HG02840 (cell line): ENCODE data around the gene SH3TC1.

Experiments
- ATAC-seq: cut with Tn5 transposase; IDR thresholded peaks from one replicate; pipeline ENCODE4 v1.9.1; 2021; ENCODE audit warnings: mild to moderate bottlenecking, moderate library complexity, moderate number of reproducible peaks; ENCODE audit not compliant: unreplicated experiment, low FRiP score

Gene SH3TC1

GRCh38 chr4:8240211-8241041 is 41.3 kb downstream of the SH3TC1 start:
- no peak for ATAC-seq

DNA sequence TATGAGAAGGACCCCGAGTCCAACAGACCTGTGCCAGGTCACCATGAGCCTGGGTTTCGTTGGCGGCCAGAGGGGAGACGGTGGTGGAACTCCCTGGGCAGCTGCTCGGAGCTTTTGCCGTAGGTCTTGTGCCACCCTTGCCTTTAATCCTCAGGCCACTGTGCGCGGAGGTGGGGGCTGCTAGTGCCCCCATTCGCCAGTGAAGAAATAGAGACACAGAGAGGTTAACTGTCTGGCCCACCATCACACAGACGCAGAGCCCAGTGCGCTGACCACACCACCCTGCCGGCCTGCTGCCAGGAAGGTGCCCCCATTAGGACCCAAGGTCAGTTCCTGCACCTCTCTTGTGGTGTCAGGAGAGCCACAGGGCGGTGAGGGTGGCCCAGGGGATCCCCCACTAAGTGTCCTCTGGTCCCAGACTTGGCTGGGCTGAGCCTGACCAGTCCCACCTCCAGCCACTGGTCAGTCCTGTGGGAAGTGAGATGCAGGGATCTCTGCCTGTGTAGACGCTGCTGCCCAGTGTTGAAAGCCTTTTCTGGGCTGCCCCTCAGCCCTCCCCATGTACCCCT is 42.2 kb downstream of the SH3TC1 start:
- ATAC-seq: no peak

- ATAC-seq: no peak
Observed at GRCh38 chr4:8241895-8242696, 43.0 kb downstream of the SH3TC1 start.

- ATAC-seq: no peak
Observed at GRCh38 chr4:8242782-8243560, 43.9 kb downstream of the SH3TC1 start.

DNA sequence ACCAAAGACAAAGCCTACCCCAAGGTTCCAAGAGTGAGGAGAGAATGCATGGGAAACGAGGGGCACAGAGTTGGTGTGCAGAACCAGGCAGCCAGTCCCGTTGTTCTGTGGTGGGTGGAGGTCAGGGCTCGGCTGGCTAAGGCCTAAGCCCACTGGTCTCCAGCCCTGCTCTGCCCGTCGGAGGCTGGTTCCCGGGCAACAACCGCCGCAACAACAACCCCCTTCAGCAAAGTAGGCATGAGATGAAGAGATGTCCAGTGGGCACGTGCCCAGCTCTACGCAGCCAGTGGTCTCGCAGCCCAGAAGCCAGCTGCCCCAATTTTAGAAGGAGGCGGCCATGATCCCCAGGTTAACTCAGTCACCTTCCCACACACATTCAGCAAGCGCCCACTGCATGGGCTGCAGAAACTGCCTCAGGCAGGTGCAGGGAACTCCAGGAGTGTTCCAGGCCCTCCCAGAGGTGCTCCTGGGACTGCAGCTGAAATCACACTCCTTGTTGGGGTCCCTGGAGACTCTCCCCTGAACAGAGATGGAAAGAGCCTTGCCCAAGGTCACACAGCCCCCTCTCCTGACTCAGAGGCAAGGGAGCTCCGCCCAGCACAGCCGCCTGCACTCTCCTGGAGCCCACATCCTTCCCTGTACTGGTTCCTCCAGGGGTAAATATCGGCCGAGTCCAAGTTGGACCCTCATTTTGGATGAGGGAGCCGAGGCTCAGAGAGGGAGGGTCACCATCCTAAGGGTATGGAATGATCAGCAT is 45.1 kb downstream of the SH3TC1 start:
- ATAC-seq: no peak

GRCh38 chr4:8244931-8245460 is 45.9 kb downstream of the SH3TC1 start:
- ATAC-seq: no peak

- ATAC-seq: no peak
Observed at GRCh38 chr4:8245884-8246833, 47.1 kb downstream of the SH3TC1 start.

DNA sequence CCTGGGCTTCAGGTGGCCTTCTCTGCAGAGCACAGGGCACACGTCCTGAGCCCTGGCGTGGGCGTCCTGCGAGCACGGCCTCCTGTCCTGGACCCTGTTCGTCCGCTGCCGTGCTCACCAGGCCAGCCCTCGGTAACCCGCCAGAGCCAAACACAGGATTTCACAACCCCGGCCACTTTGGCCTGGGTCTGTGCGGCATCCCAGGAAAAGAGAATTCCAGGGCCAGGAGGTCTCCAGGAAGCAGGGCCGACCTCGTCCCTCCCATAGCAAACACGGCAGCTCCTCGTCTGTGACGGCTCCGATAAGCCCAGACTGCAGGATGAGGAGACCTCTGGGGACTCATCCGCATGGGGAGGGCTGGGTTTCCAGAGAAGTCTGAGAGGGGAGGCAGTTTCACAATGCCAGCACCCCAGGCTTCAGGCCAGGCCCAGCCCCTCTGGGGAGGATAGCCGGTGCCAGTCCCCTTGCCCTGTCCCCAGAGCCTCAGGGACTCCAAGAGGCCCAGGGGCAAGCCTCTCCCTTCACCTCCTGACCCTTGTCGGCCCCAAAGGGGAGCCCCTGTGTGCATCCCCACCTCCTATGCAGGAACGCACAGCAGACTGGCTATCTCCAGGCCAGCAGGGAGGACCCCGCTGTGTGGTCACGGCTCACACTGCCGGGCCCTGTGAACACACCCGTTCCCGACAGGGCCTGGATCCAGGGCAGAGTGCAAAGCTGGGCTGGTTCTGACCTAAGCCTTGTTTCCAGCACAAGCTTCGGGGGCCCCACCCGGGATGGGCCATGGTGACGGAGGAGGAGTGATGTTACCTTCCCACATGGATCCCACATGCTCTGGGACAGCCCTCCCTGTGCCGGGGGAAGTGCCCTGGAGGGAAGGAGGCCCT is 48.2 kb downstream of the SH3TC1 start:
- ATAC-seq: no peak

- ATAC-seq: no peak
Observed at GRCh38 chr4:8248091-8248490, 49.0 kb downstream of the SH3TC1 start.

- ATAC-seq: no peak
Observed at GRCh38 chr4:8250227-8250626, 51.1 kb downstream of the SH3TC1 start.

GRCh38 chr4:8250637-8251036 is 51.5 kb downstream of the SH3TC1 start:
- no peak for ATAC-seq

DNA sequence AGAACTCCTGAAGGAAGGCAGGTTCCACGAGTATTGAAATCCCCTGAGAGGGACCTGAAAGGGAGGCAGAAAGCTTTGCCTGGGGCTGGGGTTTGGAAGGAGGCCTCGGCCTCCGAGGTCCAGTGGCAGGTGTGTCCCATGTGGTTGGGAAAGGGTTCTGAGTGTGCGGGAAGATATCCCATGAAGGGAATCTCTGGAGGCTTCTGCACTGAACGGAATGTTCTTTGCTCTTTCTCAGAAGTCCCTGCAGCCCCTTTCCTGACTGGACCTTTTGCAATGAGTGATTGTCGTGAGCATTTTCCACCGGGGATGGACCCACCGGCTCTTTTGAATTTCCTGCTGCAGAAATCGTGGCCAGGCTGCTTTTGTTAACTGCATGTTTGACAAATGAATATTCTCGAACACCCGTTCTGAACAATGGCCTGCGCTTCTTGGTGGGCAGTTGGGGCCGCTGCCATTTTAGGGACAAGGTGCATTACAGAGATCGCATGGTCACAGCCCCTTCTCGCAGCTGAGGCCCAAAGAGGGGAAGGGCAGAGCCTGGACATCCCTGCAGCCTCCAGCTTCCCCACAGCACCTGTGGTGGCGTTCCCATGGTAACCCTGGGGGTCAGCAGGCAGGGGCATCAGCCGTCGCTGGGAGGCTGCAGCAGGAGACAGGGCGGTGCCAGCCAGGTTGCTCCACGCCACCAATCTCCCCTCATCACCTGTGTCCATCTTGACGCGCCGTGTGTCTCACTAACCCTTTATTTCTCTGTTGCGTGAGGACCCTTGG is 52.2 kb downstream of the SH3TC1 start:
- ATAC-seq: no peak

DNA sequence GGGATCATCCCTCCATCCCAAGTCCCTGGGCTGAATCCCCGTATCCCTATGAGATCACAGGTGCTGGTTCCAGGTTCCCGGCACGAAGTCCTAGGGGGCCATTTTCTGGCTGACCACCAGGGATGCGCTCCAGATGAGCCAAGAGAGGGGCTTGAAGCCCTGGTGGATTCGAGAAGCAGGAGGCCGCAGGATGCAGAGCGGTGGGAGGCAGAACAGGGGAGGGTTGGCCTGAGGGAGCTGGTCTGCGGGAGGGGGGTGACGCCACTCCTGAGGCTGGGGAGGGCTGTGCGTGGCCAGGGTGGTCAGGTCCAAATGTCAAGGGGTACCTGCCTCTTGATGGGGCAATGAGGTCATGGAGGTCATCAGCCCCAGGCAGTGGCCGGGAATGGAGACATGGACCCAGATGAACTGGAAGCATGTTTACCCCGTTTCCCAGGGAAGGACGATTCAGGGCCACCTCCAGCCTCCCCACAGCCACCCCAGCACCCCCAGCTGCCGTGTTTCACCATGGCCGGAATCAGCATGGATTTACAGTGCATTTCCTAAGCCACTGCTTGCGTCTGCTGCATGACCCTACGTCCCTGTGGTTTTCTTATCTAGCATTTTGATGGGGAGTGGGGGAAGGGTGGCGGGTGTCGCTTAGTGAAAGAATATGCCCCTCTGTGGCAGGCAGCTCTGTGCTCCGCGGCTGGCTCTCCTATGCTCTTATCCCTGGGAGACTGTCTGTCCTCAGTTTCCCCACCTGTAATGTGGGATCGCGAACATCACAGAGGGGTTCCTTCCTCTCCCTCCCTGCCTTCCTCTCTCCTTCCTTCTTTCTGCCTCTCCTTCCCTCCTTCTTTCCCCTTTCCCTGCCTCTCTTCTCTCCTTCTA is 53.4 kb downstream of the SH3TC1 start:
- ATAC-seq: no peak

DNA sequence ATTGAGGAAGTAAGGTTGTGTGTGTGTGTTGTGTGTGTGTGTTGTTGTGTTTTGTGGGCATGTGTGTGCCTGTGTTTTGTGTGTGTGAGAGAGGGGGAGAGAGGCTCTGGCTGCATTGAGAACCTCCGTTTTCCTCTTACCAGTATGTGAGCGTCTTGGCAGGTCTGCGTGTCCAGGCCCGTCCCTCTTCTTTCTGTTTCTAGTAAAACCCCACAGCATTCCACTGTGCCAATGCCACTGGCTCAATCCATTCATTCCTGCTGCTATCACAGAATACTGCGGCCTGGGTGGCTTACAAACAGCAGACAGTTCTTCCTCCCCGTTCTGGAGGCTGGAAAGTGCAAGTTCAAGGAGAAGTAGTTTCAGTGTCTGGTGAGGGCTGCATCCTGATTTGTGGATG is 55.0 kb downstream of the SH3TC1 start:
- no peak for ATAC-seq

DNA sequence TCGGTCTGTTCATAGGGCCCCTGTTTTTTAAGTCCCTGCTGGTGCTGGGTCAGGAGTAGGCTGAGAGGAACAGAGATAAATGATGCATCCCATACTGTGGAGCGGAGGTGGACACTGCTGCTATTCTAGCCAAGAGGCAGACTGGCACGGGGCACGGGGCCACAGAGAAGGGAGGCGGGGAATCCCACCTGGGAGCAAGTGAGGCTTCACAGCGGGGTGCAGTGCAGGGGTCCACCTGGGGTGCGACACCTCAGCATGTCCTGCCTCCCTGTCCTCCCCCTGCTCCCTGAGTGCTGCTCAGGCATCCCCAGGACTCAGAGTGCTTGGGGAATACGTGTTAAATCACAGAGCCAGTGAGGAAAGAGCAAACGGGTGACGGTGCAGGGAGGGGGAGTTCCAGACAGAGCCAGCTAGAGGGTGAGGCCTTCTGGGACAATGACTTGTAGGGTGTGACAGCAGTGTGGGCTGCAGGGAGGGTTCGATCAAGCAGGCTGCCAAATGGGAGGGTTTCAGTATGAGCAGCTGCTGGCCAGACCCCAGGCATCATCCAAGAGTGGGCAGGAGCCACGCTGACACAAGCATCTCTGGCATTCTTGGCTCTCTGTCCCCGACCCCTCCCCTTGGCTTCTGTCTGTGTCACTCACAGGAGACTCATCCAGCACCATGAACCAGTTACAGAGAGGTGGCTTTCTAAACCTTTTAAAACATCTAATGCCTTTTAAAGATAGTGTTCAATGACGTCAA is 56.8 kb downstream of the SH3TC1 start:
- ATAC-seq: no peak
